ENCODE data around the gene AGRN.

DNA sequence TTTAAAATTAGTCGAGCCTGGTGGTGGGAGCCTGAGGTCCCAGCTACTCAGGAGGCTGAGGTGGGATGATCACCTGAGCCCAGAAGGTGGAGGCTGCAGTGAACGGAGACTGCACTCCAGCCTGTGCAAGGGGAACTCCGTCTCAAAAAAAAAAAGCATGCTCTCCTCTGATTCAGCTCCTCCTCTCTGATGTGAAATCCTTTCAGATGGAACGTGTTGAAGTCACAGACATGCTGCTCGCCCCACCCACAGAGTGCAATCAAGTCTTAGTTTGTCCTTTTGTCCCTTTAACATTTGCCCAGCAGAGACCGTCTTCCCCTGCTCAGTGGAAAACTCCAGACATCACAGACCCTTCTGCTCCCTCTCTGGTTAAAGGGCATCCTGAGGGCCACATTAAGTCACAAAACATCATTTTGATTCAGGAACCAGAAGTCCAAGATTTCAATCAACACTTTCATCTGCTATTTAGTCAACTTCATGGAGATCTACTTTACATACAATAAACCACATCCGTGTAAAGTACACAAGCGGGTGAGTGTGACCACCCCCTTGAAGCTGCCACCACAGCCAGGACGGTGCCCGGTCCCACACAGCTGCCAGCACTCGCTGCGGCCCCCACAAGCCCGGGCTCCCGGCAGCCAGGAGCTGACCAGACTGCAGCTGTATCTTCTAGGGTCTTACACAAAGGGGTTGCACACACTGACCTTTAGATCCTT, 73.1 kb downstream of the AGRN start:
- TF ChIP-seq, protein P1, sequence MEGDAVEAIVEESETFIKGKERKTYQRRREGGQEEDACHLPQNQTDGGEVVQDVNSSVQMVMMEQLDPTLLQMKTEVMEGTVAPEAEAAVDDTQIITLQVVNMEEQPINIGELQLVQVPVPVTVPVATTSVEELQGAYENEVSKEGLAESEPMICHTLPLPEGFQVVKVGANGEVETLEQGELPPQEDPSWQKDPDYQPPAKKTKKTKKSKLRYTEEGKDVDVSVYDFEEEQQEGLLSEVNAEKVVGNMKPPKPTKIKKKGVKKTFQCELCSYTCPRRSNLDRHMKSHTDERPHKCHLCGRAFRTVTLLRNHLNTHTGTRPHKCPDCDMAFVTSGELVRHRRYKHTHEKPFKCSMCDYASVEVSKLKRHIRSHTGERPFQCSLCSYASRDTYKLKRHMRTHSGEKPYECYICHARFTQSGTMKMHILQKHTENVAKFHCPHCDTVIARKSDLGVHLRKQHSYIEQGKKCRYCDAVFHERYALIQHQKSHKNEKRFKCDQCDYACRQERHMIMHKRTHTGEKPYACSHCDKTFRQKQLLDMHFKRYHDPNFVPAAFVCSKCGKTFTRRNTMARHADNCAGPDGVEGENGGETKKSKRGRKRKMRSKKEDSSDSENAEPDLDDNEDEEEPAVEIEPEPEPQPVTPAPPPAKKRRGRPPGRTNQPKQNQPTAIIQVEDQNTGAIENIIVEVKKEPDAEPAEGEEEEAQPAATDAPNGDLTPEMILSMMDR (IDR thresholded peaks at IDR 0.05), result no peak
- no peak for TF ChIP-seq EP300 (IDR thresholded peaks at IDR 0.05)
- TF ChIP-seq POLR2A (IDR thresholded peaks at IDR 0.05), result no peak
